ENCODE measurements around the gene NNAT.

NNAT gene

DNA sequence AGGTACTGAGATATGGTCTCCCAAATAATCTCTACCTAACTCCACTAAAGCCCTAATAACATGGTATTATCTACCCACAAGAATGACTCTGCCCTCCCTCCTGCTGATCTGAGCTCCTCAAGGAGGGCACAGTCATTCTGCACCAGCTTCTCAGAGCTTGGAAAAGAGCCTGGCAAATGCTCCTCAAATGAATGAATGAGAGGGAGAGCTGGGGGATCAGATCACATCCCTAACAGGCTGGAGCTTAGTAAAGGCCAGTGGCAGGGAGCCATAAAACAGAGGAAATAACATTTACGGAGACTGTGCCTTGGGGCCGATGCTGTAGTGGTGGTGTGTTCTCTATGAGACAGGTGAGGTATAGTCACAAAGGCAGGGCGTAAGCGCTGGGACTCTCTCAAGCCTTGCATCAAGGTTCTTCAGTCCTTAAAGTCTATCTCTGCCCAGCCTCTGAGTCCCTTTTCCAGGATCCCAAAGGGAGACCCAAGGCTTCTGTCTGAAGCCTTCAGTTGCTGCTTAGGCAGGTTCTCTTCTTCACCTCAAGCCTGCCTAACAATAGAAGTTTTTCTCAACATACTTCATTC lies 7.2 kb upstream of the NNAT start:
- no peaks in the 10 kb centered on the region for H3K9me3 ChIP-seq (ENCODE audit: low read length)
- no peak for TF ChIP-seq CTCF (IDR thresholded peaks at IDR 0.05; ENCODE audit: low read length)
- TF ChIP-seq EZH2 (IDR thresholded peaks at IDR 0.05; ENCODE audit: borderline replicate concordance, low read length), result no peak
- H3K9me2 ChIP-seq (ENCODE audit: low read depth, low read length), result no peaks in the 10 kb centered on the region
- no peak overlapping the region for H3K4me2 ChIP-seq (ENCODE audit: low read length)
- H3F3A ChIP-seq (ENCODE audit: insufficient read depth, low read length), result no peaks in the 10 kb centered on the region
- H4K20me1 ChIP-seq (ENCODE audit: insufficient read depth, low read length), result no peaks in the 10 kb centered on the region
- H3K79me2 ChIP-seq (ENCODE audit: insufficient read depth, low read length), result no peaks in the 10 kb centered on the region
- H3K9ac ChIP-seq (ENCODE audit: low read length), result no peak overlapping the region
- H3K27me3 ChIP-seq (ENCODE audit: insufficient read depth, low read length), result no peaks in the 10 kb centered on the region
- no peak overlapping the region for H3K27ac ChIP-seq (ENCODE audit: low read depth, low read length, poor library complexity, severe bottlenecking)
- no peak overlapping the region for H2AFZ ChIP-seq (ENCODE audit: low read length)
- H3K4me1 ChIP-seq (ENCODE audit: insufficient read depth, low read length, severe bottlenecking), result no peaks in the 10 kb centered on the region
- H3K4me3 ChIP-seq (ENCODE audit: low read depth, low read length, poor library complexity, severe bottlenecking), result no peak overlapping the region
- peaks cover 34% of the 10 kb centered on the region; the same call in 1 of the 2 replicates for H3K36me3 ChIP-seq (ENCODE audit: insufficient read depth, low read length)

DNA sequence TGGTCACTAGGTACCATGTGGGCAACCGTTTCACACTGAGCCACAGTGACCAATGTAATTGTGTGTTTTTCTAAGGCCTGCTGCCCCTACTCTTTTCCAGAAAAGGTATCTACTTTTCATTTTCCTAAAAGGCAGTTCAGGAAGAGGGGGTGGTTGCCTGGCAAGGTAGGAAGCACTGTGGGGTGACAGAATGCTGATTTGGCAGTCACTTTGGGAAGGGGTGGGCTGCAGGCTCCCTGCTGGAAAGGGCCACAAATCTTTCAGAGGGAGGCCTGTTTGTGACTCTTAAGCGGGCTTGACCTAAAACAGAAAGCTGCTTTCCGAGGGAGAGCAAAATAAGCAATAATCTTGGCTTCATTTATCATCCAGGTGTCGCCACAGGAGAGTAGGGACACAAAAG lies 5.2 kb upstream of the NNAT start:
- TF ChIP-seq CTCF (IDR thresholded peaks at IDR 0.05; ENCODE audit: low read length), result no peak
- TF ChIP-seq EZH2 (IDR thresholded peaks at IDR 0.05; ENCODE audit: borderline replicate concordance, low read length), result no peak
- no peak overlapping the region for H3K4me3 ChIP-seq (ENCODE audit: low read depth, low read length, poor library complexity, severe bottlenecking)
- H3K9me3 ChIP-seq (ENCODE audit: low read length), result no peaks in the 10 kb centered on the region
- H4K20me1 ChIP-seq (ENCODE audit: insufficient read depth, low read length), result no peaks in the 10 kb centered on the region
- no peaks in the 10 kb centered on the region for H3K9me2 ChIP-seq (ENCODE audit: low read depth, low read length)
- no peaks in the 10 kb centered on the region for H3K4me1 ChIP-seq (ENCODE audit: insufficient read depth, low read length, severe bottlenecking)
- no peaks in the 10 kb centered on the region for H3F3A ChIP-seq (ENCODE audit: insufficient read depth, low read length)
- H3K4me2 ChIP-seq (ENCODE audit: low read length), result no peak overlapping the region
- no peak overlapping the region for H3K9ac ChIP-seq (ENCODE audit: low read length)
- H3K27me3 ChIP-seq (ENCODE audit: insufficient read depth, low read length), result no peaks in the 10 kb centered on the region
- no peak overlapping the region for H2AFZ ChIP-seq (ENCODE audit: low read length)
- no peak overlapping the region for H3K27ac ChIP-seq (ENCODE audit: low read depth, low read length, poor library complexity, severe bottlenecking)
- H3K36me3 ChIP-seq (ENCODE audit: insufficient read depth, low read length), result peaks cover 36% of the 10 kb centered on the region; the same call in 1 of the 2 replicates
- H3K79me2 ChIP-seq (ENCODE audit: insufficient read depth, low read length), result no peaks in the 10 kb centered on the region

- Histone ChIP-seq H3K4me3 (ENCODE audit: low read depth, low read length, poor library complexity, severe bottlenecking) (no peak overlapping the region), H3K36me3 (ENCODE audit: insufficient read depth, low read length) (peaks cover 34% of the 10 kb centered on the region; the same call in 1 of the 2 replicates), H3K27me3 (ENCODE audit: insufficient read depth, low read length) (no peaks in the 10 kb centered on the region), H3F3A (ENCODE audit: insufficient read depth, low read length) (no peaks in the 10 kb centered on the region), H3K9me3 (ENCODE audit: low read length) (no peaks in the 10 kb centered on the region), H3K9ac (ENCODE audit: low read length) (no peak overlapping the region), H3K4me2 (ENCODE audit: low read length) (no peak overlapping the region), H3K4me1 (ENCODE audit: insufficient read depth, low read length, severe bottlenecking) (no peaks in the 10 kb centered on the region), H2AFZ (ENCODE audit: low read length) (no peak overlapping the region), H3K27ac (ENCODE audit: low read depth, low read length, poor library complexity, severe bottlenecking) (no peak overlapping the region), H3K9me2 (ENCODE audit: low read depth, low read length) (no peaks in the 10 kb centered on the region), H3K79me2 (ENCODE audit: insufficient read depth, low read length) (no peaks in the 10 kb centered on the region), H4K20me1 (ENCODE audit: insufficient read depth, low read length) (no peaks in the 10 kb centered on the region)
- TF ChIP-seq CTCF (IDR thresholded peaks at IDR 0.05; ENCODE audit: low read length) (no peak), EZH2 (IDR thresholded peaks at IDR 0.05; ENCODE audit: borderline replicate concordance, low read length) (no peak)
Measured at GRCh38 chr20:37516811-37517750, 4.0 kb upstream of the NNAT start.

Data from OCI-LY1 (cell line).